COLO668 (cell line): ENCODE results near the gene GKN2.
"Not testable (repeated sequence)": the region's sequence is repeated elsewhere in the genome, so short reads cannot be mapped to it uniquely, and the experiment has no call there.

Source experiments
- DNase-seq: peaks from one replicate; lab custom pipeline; 2025; ENCODE audit not compliant: unreplicated experiment; lab: John Stamatoyannopoulos, UW

The GKN2 gene

GRCh38 chr2:68964282-68964681 lies 11.6 kb upstream of the GKN2 start:
- DNase-seq = no peak

- DNase-seq = no peak
Measured at GRCh38 chr2:68961380-68961779, 8.7 kb upstream of the GKN2 start.

GRCh38 chr2:68959001-68959400 lies 6.3 kb upstream of the GKN2 start:
- DNase-seq = no peak

GRCh38 chr2:68955432-68955831 lies 2.7 kb upstream of the GKN2 start:
- not testable (repeated sequence) for DNase-seq

- no peak for DNase-seq
Measured at GRCh38 chr2:68951899-68952298, 794 bp downstream of the GKN2 start.

- DNase-seq = no peak
Measured at GRCh38 chr2:68948710-68949109, 4.0 kb downstream of the GKN2 start.

GRCh38 chr2:68946117-68946516 lies 6.6 kb downstream of the GKN2 start:
- DNase-seq = peak; percentile 54

GRCh38 chr2:68943581-68944568 lies 8.8 kb downstream of the GKN2 start:
- peak; percentile 86 for DNase-seq

GRCh38 chr2:68942827-68943226 lies 9.9 kb downstream of the GKN2 start:
- DNase-seq = no peak

- DNase-seq = no peak
Measured at GRCh38 chr2:68940369-68940768, 12.3 kb downstream of the GKN2 start.

GRCh38 chr2:68939962-68940361 lies 12.7 kb downstream of the GKN2 start:
- DNase-seq = no peak

GRCh38 chr2:68938938-68939337 lies 13.8 kb downstream of the GKN2 start:
- DNase-seq = no peak

GRCh38 chr2:68937346-68938055 lies 15.2 kb downstream of the GKN2 start:
- no peak for DNase-seq

- no peak for DNase-seq
Measured at GRCh38 chr2:68936889-68937288, 15.8 kb downstream of the GKN2 start.

GRCh38 chr2:68936427-68936826 lies 16.3 kb downstream of the GKN2 start:
- no peak for DNase-seq

- DNase-seq = no peak
Measured at GRCh38 chr2:68935471-68935870, 17.2 kb downstream of the GKN2 start.

- DNase-seq = no peak
Measured at GRCh38 chr2:68934021-68934420, 18.7 kb downstream of the GKN2 start.

GRCh38 chr2:68932402-68932801 lies 20.3 kb downstream of the GKN2 start:
- DNase-seq = no peak

GRCh38 chr2:68931799-68932198 lies 20.9 kb downstream of the GKN2 start:
- DNase-seq = no peak

- DNase-seq = no peak
Measured at GRCh38 chr2:68931149-68931711, 21.5 kb downstream of the GKN2 start.

- DNase-seq = no peak
Measured at GRCh38 chr2:68926796-68927195, 25.9 kb downstream of the GKN2 start.
